GM21529 (cell line): ENCODE results near the gene GALNT10.

Experiments used
- ATAC-seq: cut with Tn5 transposase; IDR thresholded peaks from one replicate; pipeline ENCODE4 v1.9.1; 2021; ENCODE audit not compliant: unreplicated experiment

GALNT10 gene

DNA sequence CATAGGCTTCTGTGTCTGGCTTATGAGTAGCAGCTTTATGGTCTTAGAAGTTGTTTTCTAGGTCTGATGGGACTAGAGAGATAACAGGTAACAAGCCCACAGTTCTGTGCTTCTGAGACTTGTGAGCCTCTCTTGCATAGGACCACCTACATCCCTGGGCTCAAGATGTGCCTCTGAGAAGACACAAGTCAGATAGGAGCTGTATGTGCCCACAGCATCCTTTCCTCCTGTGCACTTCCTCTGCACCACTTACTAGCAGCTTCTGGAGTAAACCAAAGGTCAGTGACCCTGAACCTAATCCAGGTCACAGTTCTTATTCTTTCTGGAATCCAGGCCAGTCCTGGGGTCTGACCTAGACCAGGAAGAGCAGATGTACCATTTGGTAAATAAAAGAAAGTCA, 40.0 kb downstream of the GALNT10 start:
- ATAC-seq: no peak

DNA sequence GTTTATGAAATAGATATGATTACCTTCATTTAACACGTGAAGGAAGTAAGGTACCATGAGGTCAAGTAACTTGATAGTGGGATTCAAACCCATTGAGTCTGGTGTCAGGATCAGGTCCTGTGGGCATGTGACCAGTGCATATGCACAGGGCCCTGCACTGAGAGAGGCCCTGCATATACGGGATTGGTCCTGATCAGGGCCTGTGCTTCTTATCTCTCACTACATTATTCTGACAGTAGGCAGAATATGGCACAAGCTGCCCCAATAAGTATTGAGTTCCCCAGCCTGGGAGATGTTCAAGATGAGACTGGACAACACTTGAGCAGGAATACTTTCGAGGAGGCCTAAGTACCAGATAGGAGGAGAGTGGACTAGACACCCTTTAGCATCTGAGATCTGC, 44.0 kb downstream of the GALNT10 start:
- no peak for ATAC-seq

DNA sequence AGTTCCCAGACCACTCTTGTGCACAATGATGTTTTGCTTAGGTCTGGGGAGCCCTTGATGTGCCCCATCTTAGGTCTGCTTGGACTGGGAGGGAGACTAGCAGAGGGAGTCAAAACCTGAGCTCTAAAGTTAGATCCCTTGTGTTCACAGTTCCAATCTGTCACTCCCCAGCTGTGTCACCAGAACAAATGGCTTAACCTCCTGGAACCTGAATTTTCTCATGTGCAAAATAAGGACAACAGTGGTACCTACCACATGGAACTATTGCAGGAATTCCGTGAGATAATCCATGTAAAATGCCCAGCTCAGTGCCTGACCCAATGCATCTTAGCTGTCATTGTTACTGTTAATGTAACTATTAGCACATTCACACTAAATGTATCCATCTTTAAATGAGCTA, 45.5 kb downstream of the GALNT10 start:
- ATAC-seq: no peak

DNA sequence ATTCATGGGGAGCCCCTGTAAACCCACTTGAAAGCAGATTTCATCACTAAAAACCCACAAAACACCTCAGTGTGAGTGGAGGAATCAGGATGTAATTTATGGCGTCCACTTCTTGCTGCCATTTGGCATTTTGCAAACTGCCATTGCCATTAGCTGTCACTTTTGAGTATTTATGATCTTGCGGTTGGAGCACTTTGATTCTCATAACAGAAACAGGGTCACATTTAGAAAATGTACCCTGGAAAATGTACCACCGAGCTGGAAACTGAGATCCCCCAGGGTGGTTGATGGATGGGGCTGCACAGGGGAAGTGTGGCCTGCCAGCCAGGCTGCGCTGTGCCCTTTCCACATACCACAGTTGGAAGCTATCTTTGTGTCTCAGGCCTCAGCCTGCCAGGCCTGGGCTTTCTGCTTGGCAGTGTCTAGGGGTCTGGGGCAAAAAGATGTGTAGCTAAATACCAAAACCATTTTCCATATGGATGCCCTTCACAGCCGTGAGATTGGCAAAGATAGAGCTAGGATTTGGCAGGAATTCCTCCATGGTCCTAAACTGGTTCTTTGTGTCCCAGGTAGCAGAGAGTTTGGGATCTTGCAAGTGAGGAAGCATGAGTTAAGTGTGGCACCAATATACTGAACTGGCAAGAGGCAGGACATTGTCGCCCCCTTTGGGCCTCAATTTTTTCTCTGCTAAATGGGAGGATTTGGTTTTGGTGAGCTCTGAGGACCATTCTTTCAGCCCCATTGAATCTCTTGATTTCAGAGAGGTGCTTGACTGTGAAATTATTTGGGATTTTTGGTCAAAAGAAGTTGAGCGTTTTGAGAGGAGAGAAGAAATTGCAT, 46.2 kb downstream of the GALNT10 start:
- ATAC-seq: no peak

DNA sequence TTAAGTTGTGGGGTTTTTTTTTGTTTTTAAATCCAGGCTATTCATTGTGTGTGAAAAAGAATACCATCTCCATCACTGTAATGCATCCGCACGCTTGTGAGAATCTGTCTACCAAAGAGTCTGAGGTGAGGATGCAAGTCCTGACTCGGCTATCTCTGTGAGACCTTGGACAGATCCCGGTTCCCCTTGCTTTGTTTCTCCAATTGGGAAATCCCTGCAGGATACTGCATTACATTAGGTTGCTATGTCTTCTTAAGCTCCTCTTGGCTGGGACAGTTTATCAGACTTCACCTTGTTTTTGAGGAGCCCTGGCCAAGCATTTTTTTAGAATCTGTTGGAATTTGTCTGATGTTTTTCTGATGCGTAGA, 46.8 kb downstream of the GALNT10 start:
- ATAC-seq: no peak

DNA sequence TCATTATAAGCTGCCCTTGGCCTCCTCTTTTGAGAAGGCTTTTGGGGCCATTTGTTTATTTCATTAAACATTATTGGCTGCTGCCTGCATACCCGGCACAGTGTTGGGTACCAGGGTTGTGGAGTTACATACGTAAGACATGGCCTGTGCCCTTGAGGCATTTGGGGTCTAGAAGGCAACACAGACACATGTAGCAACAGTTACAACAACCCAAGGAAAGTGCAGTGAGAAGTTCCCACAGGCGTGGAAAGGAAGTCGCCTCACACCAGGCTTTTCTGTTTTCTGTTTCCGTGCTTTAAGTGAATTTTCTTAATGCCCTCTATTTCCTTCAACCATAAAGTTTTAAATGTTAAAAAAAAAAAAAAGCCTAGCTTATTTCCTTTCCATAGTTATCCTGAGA, 47.4 kb downstream of the GALNT10 start:
- no peak for ATAC-seq

DNA sequence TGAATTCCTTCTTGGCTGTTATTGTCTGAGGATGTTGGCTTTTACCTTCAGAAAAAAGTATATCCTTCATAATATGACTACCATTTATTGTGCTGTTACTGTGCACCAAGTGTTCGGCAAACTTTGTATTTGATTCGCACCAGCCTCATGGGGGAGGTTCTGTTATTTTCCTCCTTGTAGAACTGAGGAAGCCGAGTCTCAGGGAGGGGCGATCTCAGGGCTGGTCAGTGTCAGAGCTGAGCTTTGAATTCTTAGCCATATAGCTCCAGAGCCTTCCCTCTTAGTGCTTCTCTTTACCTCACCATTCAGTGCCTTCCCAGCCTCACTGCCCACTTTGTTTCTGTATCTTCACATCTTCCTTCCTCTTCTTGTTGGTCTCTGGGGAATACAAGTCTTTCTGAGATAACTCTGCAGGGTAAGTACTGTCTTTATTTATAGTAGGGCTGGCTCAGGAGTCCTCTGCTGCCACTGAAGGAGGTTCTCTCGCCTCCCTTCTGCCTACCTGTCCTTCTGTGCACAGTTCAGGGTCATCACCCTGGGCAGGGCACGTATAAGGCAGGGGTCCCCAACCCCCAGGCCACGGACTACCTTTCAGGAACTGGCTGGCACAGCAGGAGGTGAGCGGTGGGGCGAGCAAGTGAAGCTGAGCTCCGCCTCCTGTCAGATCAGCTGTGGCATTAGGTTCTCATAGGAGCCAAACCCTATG, 48.4 kb downstream of the GALNT10 start:
- ATAC-seq: peak; percentile 75

DNA sequence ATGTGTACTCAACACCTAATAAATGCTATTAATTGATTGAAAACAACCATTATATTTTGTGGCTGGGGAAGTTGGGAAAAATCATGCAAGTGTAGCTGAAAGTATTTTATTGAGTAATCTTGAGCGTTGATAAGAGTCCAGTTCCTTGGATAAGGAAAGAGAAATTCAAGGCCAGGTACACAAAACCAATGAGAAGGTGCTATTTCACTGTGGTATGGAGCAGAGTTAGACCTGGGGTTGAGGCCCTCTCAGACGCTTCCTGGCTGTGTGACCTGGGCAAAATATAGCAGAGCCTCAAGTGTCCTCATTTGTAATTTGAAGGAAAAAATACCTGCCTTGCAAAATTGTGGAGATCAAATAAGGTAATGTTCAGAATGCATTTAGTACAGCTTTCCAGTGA, 50.1 kb downstream of the GALNT10 start:
- ATAC-seq: no peak

DNA sequence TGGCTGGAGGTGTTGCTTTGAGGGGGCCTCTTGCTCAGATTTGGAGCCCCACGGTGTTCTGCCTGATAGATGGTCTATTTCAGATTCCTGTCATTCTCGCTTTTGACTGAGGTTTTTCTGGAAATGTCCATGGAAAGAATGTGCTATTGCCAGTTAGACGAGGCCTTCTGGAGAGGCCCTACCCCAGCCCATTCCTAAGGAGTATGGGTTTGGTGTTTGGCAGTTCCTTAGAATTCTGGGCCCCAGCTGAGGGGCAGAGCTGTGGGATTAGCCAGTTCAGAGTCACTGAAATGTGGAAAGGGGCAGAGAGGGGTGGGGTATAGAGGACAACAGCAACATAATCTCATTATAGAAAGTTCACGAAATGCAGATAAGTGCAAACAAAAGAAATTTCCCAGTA, 50.5 kb downstream of the GALNT10 start:
- ATAC-seq: no peak

DNA sequence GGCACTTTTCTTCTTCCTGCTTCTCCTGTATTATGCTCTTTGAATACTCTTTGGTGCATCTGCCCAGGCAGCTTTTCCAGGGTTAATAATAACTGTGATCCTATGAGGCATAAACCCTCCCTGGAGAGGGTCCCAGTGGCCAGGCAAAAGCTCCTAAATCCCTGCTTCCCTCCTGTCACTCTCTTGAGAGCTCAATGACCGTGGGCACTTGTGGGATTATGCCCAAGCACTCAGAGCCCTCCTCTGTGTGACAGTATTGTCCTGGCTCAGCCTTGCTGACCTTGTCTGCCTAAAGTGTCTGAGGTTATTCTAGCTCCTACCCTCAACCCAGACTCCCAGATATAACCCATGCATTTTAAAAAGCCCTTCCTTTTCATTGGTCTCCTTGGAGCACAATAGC, 51.9 kb downstream of the GALNT10 start:
- ATAC-seq: no peak

DNA sequence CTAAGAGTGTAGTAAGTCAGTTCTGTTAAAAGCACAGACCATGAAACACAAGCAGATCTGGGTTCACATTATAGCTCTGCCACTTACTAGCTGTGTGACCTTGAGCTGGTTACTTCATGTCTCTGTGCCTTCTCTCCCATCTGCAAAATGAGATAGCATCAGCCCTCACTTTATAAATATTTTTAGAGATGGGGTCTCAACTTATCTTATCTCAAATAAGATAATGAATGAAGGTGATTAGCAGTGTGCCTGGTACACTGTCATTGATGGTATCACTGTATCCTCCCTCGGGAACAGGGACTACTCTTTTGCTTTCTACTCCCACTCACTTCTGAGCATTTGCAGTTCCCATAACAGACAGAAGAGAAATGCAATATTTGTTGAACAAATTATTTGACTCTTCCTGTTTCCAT, 52.4 kb downstream of the GALNT10 start:
- peak; percentile 48 for ATAC-seq

DNA sequence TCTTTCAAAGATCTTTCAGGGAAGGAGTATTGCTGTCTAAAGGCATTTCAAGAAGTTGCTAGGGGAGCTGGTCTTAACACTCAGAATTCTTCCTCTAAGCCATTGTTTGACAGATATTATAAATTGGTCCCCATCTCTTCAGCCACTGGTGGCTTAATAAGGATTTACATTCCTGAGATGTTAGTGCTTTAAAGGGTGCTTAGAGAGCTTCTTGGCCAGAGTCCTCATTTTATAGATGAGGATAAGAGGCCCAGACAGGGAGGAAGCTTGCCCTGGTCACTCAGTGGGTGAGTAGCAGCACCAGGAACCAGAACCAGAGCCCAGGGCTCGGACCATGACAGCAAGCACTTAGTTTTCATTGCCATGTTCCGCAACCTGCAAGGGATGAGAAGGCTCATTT, 53.2 kb downstream of the GALNT10 start:
- no peak for ATAC-seq

DNA sequence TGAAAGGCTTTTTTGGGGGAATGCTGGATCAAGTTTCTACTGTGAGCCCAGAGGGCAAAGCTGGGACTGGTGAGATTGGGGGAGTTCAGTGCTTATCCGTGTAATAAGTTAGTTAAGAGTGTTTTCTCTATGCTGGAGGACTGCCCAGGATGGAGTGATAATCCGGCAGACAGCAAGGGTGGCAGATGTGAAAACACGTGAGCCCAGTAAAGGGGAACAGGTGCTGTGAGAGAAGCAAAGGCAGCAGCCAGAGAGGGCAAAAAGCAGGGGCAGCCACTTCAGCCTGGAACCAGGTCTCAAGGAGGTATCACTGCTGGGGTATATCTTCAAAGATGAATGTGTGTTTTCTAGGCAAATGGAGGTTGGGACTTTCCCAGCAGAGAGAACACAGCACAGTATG, 53.9 kb downstream of the GALNT10 start:
- no peak for ATAC-seq

DNA sequence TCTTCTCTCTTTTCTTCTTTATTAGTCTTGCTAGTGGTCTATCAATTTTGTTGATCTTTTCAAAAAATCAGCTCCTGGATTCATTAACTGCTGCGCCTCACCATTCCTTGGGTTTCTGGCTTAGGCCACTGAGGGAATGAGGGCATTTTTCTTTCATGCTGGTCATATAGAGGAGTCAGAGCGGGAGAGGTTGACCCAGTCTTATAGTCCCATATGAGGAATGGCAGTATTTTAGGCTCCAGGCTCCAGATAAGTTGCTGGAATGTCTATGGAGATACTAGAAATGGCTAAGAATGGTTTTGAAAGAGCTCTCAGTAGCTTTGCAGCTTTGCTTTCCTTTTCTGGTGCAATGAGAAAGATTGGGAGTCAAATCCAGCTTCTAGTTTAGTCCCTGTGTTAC, 58.2 kb downstream of the GALNT10 start:
- ATAC-seq: no peak

DNA sequence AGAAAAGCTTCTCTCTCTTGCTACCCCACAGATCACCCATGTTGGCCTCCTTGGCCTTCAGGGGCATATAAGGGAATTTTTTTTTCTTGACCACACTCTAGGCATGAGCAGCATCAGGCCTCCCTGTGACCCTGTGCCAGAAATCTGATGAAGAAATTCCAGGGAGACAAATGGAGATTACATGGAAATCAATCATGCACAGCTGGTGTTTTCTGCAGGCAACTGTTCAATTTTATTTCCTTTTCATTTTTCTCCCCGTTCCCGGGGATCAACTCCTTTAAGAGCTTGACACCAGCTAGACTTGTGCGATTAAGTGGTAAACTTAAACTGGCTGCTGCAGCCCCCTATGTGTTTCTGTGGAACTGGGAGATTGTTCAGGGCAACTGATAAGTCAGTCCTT, 59.3 kb downstream of the GALNT10 start:
- ATAC-seq: no peak

DNA sequence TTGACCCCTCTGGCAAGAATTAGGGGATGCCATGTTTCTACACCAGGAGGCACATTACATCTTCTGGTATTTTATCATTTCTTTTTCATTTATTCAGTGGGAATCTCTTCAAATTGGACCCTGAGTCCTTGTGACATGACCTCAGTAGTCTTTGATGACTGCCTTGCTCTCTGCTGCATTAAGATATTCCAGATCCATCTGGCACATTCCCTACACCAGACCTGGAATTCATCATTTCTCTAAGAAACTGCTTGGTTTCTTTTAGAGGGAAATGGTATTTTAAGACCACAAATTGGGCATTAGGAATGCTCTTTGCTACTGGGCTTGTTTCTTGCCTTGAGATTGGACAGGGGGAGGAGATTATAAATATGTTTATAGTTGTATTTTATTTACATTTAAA, 61.0 kb downstream of the GALNT10 start:
- no peak for ATAC-seq

DNA sequence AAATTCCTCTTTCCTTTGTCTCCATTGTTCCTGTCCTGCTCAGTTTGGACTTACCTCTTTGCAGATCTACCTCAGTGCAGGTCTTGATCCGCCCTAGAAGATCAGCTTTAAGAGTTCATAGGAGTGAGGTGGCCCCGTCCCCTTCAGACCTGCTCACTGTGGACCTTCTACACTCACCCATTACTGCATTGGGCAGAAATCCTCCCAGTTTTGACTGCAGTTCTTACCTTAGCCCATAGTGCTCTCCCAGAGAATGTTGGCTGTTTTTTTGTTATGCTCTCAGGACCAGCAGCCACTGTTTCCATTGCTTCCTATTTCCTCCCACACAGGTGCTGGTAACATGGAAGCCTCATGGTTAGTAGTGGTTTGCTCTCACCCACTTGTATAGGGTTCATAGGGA, 63.3 kb downstream of the GALNT10 start:
- ATAC-seq: no peak

DNA sequence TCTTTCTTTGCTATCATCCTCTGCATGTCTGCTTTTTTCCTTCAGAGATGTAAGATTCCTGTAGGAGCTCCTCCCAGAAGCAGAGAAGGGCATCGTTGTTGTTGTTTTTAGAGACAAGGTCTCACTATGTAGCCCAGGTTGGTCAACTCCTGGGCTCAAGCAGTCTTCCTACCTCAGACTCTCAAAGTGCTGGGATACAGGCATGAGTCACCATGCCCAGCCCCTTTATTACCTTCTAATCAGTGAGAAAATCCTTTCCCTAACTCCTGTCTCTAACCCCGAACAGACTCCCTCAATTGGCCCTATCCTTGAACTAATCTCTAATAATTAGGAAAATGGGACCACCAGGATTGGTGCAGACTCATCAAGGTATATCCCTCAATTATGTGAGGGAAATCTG, 64.4 kb downstream of the GALNT10 start:
- ATAC-seq: no peak

DNA sequence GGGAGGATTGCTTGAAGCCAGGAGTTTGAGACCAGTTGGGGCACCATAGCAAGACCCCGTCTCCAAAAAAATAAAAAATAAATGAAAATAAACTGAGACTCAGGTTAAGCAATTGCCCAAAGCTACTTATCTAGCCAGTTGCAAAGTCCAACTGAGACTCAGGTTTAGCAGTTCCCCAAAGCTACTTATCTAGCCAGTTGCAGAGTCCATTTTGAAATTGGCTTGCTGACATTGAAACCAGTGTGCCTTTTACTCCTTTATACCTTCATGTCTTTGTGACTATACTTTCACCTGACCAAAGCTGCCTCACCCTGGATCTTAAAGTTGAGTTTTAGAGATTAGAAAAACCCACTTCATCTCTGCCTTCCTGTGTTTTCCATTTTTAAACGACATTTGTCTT, 66.5 kb downstream of the GALNT10 start:
- ATAC-seq: no peak

DNA sequence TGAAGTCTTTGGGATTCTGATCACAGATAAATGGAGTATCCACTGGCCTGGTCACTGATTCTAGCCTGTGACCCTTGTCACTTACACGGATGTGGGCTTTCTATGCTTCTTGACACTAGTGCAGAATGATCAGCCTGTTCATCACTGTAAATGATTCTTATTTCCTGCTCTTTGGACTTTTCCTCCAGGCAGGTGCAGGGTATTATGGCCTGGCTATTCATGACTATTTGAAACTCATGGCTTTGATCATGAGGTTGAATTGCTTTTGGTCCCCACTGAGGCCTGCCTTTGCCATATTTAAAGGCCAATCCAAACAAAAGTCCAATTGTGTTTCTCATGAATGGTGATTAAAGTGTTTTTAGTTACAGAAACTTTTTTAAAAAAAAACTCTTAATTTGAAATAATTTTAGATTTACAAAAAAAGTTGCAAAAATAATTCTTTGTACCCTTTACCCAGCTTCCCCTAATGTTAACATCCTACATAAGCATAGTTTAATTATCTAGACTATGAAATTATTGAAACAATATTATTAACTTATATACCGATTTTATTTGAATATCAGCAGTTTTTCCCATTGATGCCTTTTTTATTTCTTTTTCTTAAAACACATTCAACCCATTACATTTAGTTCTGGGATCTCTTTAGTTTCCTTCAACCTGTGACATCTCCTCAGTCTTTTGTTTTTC, 68.1 kb downstream of the GALNT10 start:
- no peak for ATAC-seq

DNA sequence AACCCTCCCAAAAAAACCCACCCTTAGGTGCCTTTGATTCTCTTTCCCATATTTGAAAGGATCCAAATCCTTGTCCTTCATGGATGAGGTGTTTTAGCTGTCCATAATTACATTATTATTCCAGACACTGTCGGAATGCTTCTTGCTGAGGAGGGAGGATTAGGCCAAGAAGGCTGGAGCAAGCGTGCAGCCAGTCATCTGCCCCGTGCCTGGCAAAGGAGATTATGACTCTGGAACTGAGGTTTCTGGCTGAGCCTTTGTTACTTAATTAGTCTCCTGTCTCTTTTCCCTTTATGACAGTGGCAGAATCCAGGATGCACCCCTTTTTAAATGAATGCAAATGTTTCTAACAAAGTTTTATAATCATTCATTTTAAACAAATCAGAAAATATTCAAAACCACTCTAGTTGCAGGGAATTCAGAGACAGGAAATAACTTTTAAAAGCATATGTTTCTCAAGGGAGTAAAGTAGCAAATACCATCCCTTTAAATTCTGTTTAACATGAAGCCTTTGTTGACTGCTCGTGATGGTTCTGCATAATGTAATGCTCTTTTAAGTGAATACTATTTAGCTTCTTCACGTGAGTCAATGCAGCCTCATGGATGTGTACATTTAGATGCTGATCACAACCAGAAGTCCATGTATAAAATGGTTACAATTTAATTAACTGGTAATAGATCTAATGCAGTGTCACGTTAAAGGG, 69.8 kb downstream of the GALNT10 start:
- no peak for ATAC-seq

DNA sequence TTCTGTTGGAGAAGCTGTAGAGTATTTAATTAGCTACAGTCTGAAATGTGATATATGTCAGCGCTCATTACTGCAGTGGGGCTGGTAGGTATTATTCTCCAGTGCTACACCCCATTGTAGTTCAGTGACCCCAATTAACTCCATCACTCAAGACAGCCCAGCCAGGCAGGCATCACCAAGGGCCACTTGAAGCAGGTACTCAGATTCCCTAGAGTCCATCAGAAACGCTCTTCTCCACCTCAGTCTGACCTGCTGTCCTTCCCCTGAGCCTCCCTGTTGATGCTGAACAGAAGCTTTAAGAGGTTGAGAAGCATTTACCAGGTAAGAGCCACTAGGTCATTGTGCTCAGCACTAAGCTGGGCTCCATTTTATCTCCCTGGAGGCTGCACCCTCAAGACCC, 71.8 kb downstream of the GALNT10 start:
- no peak for ATAC-seq
